OCI-LY3 (cell line): ENCODE results near the gene KRT84.

Source experiments
- H2AFZ ChIP-seq: fragments of 200-600, 300-600 bp; shearing (Covaris generic); 2 replicates; pipeline ENCODE4 v1.6.0; 2014; ENCODE audit warnings: antibody characterized with exemption, low read depth, low read length
- H3K27ac ChIP-seq: fragments of 200-600, 300-600 bp; sonication (generic); 2 replicates; pipeline ENCODE4 v1.5.1; 2014; ENCODE audit warnings: mild to moderate bottlenecking, low read length, moderate library complexity, mixed read lengths
- H3K27me3 ChIP-seq: fragments of 200-600, 300-600 bp; sonication (generic); 2 replicates; pipeline ENCODE4 v1.6.1; 2014; ENCODE audit warnings: low read depth, low read length, mixed read lengths
- H3K36me3 ChIP-seq: fragments of 200-600, 300-600 bp; sonication (generic); replicated peaks from 2 replicates; pipeline ENCODE3; 2014; ENCODE audit warnings: low read depth, low read length, mixed read lengths
- H3K4me1 ChIP-seq: fragments of 300-600, 200-600 bp; sonication (generic); 2 replicates; pipeline ENCODE4 v1.6.1; 2014; ENCODE audit warnings: low read length, mixed read lengths
- H3K4me2 ChIP-seq: fragments of 200-600, 300-600 bp; sonication (generic); 2 replicates; pipeline ENCODE4 v1.6.1; 2014; ENCODE audit warnings: low read length, mixed read lengths
- H3K4me3 ChIP-seq: fragments of 300-600, 200-600 bp; sonication (generic); 2 replicates; pipeline ENCODE4 v1.5.1; 2014; ENCODE audit warnings: antibody characterized with exemption, mild to moderate bottlenecking, low read length, moderate library complexity
- H3K79me2 ChIP-seq: fragments of 300-600, 200-600 bp; shearing (Covaris generic); 2 replicates; pipeline ENCODE4 v1.6.1; 2014; ENCODE audit warnings: mild to moderate bottlenecking, low read length, mixed read lengths
- H3K9ac ChIP-seq: fragments of 300-600, 200-600 bp; shearing (Covaris generic); 2 replicates; pipeline ENCODE4 v1.6.0; 2014; ENCODE audit warnings: mild to moderate bottlenecking, low read length, moderate library complexity
- H3K9me3 ChIP-seq: fragments of 200-600, 300-600 bp; shearing (Covaris generic); 2 replicates; pipeline ENCODE4 v1.6.1; 2014; ENCODE audit warnings: low read length, mixed read lengths; ENCODE audit not compliant: insufficient read depth
- H4K20me1 ChIP-seq: fragments of 200-600, 300-600 bp; sonication (generic); 2 replicates; pipeline ENCODE4 v1.6.1; 2016; ENCODE audit warnings: low read length, mixed read lengths; ENCODE audit not compliant: insufficient read depth
- CTCF ChIP-seq: fragments of 200-600, 300-600 bp; sonication (generic); IDR thresholded peaks from 2 replicates; pipeline ENCODE4 v1.5.1; 2014; ENCODE audit warnings: antibody characterized with exemption, low read length, low read depth
- EZH2phosphoT487 ChIP-seq: fragments of 200-600 bp; shearing (Covaris generic); IDR thresholded peaks from 2 replicates; pipeline ENCODE4 v1.6.1; 2018; ENCODE audit warnings: antibody characterized with exemption, mixed run types, low read depth

The KRT84 gene

GRCh38 chr12:52380271-52380694 is 5.2 kb downstream of the KRT84 start:
- Histone ChIP-seq H3K9me3 (no peaks in the 10 kb centered on the region), H3K27ac (no peak overlapping the region), H3K27me3 (peaks cover 24% of the 10 kb centered on the region; the same call in 1 of the 2 replicates), H2AFZ (no peak overlapping the region), H3K36me3 (no peaks in the 10 kb centered on the region), H3K4me1 (peaks cover 6% of the 10 kb centered on the region), H3K4me2 (no peak overlapping the region), H3K4me3 (no peak overlapping the region), H3K9ac (no peak overlapping the region), H4K20me1 (no peaks in the 10 kb centered on the region), H3K79me2 (no peaks in the 10 kb centered on the region)
- TF ChIP-seq EZH2phosphoT487 (no peak), CTCF (peak; percentile 55)

GRCh38 chr12:52379536-52379935 is 5.9 kb downstream of the KRT84 start:
- no peak for TF ChIP-seq CTCF
- TF ChIP-seq EZH2phosphoT487 = no peak
- no peak overlapping the region for H3K9ac ChIP-seq
- peaks cover 24% of the 10 kb centered on the region; the same call in 1 of the 2 replicates for H3K27me3 ChIP-seq

GRCh38 chr12:52378091-52378490 is 7.4 kb downstream of the KRT84 start:
- Histone ChIP-seq H3K4me1 (peaks cover 6% of the 10 kb centered on the region), H3K79me2 (no peaks in the 10 kb centered on the region)

More at GRCh38 chr12:52379536-52379935, 5.9 kb downstream of the KRT84 start:
- Histone ChIP-seq H3K79me2 (no peaks in the 10 kb centered on the region), H3K36me3 (no peaks in the 10 kb centered on the region), H3K4me3 (no peak overlapping the region), H3K27ac (no peak overlapping the region), H2AFZ (no peak overlapping the region), H3K9me3 (no peaks in the 10 kb centered on the region), H3K4me2 (no peak overlapping the region), H3K4me1 (peaks cover 6% of the 10 kb centered on the region), H4K20me1 (no peaks in the 10 kb centered on the region)

GRCh38 chr12:52377266-52377665 is 8.2 kb downstream of the KRT84 start:
- no peaks in the 10 kb centered on the region for H3K9me3 ChIP-seq
- no peak overlapping the region for H3K9ac ChIP-seq
- no peaks in the 10 kb centered on the region for H3K79me2 ChIP-seq
- no peaks in the 10 kb centered on the region for H3K4me1 ChIP-seq
- TF ChIP-seq EZH2phosphoT487 = no peak
- no peak for TF ChIP-seq CTCF
- no peak overlapping the region for H3K27ac ChIP-seq
- no peak overlapping the region for H3K4me3 ChIP-seq
- H4K20me1 ChIP-seq = no peaks in the 10 kb centered on the region
- peaks cover 13% of the 10 kb centered on the region; the same call in 1 of the 2 replicates for H3K27me3 ChIP-seq
- H2AFZ ChIP-seq = no peak overlapping the region
- H3K36me3 ChIP-seq = no peaks in the 10 kb centered on the region
- H3K4me2 ChIP-seq = no peak overlapping the region

More at GRCh38 chr12:52378091-52378490, 7.4 kb downstream of the KRT84 start:
- no peak overlapping the region for H3K4me2 ChIP-seq
- no peak overlapping the region for H3K9ac ChIP-seq
- H3K36me3 ChIP-seq = no peaks in the 10 kb centered on the region
- no peaks in the 10 kb centered on the region for H4K20me1 ChIP-seq
- H3K27ac ChIP-seq = no peak overlapping the region
- no peak overlapping the region for H2AFZ ChIP-seq
- TF ChIP-seq EZH2phosphoT487 = no peak
- TF ChIP-seq CTCF = no peak
- H3K9me3 ChIP-seq = no peaks in the 10 kb centered on the region
- no peak overlapping the region for H3K4me3 ChIP-seq
- peaks cover 13% of the 10 kb centered on the region; the same call in 1 of the 2 replicates for H3K27me3 ChIP-seq
